OCI-LY3 (cell line): Measurements from ENCODE around the gene DLX3.

Experiments used
- EZH2phosphoT487 ChIP-seq: fragments of 200-600 bp; shearing (Covaris generic); IDR thresholded peaks from 2 replicates; pipeline ENCODE4 v1.6.1; 2018; ENCODE audit warnings: antibody characterized with exemption, mixed run types, low read depth
- TF ChIP-seq, protein P1 (sequence below): fragments of 200-600, 300-600 bp; sonication (generic); IDR thresholded peaks from 2 replicates; pipeline ENCODE4 v1.5.1; 2014; ENCODE audit warnings: antibody characterized with exemption, low read length, low read depth

GRCh38 chr17:49949634-49950033, 45.4 kb downstream of the DLX3 start:
- TF ChIP-seq, protein P1, sequence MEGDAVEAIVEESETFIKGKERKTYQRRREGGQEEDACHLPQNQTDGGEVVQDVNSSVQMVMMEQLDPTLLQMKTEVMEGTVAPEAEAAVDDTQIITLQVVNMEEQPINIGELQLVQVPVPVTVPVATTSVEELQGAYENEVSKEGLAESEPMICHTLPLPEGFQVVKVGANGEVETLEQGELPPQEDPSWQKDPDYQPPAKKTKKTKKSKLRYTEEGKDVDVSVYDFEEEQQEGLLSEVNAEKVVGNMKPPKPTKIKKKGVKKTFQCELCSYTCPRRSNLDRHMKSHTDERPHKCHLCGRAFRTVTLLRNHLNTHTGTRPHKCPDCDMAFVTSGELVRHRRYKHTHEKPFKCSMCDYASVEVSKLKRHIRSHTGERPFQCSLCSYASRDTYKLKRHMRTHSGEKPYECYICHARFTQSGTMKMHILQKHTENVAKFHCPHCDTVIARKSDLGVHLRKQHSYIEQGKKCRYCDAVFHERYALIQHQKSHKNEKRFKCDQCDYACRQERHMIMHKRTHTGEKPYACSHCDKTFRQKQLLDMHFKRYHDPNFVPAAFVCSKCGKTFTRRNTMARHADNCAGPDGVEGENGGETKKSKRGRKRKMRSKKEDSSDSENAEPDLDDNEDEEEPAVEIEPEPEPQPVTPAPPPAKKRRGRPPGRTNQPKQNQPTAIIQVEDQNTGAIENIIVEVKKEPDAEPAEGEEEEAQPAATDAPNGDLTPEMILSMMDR, result no peak
- TF ChIP-seq EZH2phosphoT487, result no peak
